Erythroblast (primary cell): ENCODE data around the gene CYB5R3.

Experiments
- GATA1 ChIP-seq: IDR thresholded peaks from 2 replicates; pipeline ENCODE4 v1.6.1; 2011; ENCODE audit warnings: low read depth, mild to moderate bottlenecking, control low read depth, low read length, moderate library complexity
- POLR2A ChIP-seq: IDR thresholded peaks from 2 replicates; pipeline ENCODE4 v1.6.1; 2011; ENCODE audit warnings: mild to moderate bottlenecking, low read length

- no peak for TF ChIP-seq POLR2A
- no peak for TF ChIP-seq GATA1
These were observed 24.6 kb downstream of the CYB5R3 start for GRCh38 chr22:42624551-42625106.
